ENCODE data around the gene IRGC.

Gene IRGC

DNA sequence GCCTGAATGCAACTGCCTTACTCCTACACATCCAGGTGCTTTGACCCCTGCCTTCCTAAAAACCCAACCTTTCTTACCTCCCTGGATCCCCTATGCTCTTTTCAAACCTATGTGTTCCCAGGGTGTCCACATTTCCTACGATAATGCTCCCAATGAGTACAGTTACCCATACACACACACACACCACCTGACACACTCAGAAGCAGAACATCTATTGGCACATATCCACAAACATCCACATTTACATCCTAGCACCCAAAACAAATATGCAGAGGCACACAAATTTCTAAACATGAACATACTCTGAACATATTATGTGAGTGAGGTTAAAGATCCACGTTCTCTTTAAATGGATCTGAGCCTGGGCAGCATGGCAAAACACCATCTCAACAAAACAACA is 23.5 kb upstream of the IRGC start:
- DNase-seq, result no peak

DNA sequence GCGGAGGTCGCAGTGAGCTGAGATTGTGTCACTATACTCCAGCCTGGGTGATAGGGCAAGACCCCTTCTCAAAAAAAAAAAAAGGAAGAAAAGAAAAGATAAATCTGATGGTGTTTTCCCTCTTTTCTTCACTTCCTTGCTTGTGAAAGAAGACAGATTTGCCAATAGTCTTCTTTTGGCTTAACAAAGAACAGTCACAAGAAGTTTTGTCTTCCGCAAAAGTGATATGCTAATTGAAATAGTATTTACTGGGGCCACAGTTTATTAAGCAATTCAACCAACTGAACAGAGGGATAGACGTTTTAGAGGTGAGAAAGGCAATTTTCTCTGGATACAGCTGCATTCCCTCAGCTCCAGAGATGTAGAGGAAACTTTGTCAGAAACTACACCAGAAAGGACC is 23.0 kb upstream of the IRGC start:
- DNase-seq, result no peak

DNA sequence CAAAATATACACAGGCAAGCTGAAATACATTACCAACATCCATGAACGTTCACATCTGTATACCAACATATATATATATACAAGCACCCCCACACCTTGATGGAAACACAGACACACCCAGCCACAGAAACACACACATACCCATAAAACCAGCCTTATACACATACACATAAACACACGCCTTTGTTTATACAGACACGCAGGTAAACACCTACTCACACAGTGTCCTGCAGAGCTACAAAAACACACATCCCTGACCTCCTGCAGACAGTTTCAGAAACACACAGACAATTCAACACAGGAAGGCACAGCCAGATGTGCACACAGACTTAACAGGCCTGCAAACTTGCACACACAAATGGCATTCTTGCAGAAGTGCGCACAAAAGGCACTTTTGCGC is 21.3 kb upstream of the IRGC start:
- DNase-seq, result no peak

DNA sequence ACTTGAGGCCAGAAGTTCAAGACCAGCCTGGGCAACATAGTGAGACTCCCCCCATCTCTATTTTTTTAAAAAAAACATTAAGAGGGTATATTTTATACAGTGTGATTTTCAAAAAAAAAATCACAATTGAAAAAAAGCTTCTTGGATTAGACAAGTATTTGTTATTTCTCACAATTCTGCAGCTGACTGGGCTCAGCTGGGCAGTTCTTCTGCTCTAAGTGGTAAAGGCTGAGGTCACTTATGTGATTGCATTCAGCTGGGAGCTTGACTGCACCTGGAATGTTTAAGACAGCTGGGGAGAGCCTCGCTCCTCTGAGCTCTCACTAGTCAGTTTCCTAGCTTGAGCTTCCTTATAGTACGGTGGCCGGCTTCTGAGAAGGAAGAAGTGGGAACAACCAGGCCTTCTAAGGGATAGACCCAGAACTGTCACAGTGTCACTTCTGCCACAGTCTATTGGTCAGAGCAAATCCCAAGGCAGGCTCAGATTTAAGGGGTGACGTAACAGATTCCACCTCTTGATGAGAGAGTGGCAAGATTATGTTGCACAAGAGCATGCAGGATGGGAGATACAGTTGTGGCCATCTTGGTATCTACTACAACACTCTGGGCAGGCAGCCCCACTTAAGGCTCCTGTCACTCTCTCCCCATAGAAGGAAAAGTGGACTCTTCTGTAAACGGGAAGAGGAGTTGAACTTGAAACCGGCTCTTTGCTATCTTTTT is 19.7 kb upstream of the IRGC start:
- no peak for DNase-seq

DNA sequence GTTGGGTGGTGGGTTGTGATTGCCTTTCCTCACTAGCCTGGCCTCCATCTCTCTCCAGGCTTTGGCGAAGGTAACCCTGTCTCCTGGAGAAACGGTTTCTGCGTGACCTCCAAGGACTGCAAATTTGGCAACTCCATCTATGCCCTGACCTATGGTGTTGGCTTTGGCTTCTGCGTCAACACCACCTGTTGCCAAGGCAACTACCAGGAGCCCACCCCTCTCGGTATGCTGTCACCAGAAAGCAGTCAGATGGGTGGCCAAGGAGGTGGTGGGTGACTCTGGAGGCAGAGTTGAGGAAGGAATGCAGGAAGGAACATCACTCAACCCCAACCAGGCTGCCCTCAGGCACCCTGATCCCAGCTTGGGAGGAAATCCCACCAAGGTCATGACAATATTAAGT is 18.6 kb upstream of the IRGC start:
- DNase-seq, result no peak

DNA sequence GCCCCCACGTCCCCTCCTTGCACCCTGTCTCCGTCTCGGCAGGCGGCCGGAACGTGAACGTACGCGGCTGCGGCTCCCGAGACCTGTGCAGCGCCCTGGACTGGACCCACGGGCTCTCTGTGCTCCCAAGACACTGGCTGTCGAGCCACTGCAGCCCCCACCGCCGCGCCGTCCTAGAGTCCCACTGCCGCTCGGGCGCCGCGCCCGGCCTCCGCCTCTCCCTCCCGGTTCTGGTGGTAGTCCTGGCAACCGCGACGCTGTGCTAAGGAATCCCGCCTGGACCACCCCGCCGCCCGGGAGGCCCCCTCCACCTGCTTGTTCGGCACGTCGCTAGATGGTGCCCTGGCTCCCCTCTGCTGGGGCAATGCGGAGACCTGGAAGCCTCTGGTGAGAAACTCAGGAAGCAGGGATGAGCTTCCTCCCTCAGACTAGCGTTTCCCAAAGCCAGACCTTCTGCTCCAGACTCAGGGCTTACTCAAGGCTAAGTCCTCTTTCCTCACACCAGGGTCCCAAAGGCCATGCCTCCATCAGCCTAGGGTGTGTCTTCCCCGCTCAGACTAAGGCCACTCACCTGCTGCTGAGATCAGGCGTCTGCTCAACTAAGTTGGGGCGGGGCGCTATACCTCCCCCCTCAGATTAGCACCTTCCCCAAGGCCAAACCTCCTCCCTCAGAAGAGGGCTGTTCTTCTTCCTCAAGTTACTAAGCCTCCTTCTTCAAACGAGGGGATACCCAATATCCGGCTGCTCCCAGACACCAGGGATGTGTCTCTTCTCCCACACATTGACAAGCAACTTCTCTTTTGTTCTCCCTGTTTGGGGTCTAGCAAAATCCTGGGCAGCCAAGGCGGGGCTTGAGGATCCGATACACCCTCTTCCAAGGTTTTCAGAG is 16.1 kb upstream of the IRGC start:
- no peak for DNase-seq

DNA sequence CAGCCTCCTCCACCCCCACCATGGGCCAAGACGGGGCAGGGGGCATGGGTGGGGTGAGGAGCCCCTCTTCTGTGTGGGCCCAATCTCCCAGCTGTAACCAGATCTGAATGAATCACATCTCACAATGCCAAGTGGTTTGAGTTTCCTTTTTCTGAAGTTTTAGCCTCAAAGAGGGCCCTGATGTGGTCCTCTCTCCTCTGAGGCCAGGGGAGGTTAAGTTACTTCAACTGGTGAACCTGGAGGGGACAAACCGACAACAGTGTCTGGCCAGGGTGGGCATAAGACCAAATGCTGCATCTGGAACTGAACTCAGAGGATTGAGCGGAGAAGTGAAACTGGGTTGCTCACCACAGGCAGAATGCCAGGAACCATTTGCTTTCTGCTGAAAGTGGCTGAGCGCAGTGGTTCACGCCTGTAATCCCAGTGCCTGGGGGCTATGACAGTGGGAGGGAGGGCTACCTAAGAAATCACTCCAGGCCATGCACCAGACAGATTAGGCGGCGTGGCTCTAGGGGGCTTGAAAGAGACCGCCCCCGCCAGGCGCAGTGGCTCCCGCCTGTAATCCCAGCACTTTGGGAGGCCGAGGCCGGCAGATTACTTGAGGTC is 15.4 kb upstream of the IRGC start:
- DNase-seq, result no peak

DNA sequence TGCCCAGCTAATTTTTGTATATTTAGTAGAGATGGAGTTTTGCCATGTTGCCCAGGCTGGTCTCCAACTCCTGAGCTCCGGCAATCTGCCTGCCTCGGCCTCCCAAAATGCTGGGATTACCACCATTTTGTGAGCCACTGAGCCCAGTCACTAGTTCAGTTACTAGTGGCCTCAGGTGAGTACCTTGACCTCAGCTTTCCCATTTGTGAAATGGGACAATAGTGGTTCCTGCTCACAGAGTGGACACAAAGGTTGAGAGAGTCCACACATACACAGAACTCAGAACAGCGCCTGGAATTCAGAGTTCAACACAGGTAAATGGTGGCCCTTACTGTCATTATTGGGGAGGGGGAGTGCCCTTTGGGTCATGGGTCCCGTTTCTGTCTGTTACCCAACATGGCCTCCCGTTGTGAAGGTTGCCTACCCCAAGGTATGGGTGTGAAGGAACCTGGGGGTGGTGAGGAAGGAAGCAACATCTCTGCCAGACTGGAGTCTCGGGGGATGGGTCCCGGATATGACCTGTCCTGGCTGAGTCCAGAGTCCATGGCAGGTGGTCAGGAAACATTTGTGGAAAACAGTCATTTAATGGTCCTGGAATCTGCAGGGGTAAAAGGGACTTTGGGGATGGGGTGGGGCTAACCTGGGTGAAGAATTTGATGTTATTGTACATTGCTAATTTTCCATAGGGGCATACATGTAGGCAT is 11.7 kb upstream of the IRGC start:
- DNase-seq, result no peak

DNA sequence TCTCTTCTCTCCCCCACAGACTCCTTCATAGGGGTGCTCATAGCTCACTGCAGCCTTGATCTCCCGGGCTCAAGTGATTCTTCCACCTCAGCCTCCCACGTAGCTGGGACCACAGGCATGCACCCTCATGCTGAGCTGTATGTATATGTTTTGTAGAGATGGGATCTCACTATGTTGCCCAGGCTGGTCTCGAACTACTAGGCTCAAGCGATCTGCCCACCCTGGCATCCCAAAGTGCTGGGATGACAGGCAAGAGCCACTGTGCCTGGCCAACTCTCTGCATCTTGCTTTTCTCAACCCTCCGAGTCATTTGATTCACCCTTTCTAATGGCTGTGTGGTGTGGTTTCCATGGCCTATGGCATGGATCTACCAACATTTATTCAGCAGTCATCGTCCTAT is 10.1 kb upstream of the IRGC start:
- no peak for DNase-seq

DNA sequence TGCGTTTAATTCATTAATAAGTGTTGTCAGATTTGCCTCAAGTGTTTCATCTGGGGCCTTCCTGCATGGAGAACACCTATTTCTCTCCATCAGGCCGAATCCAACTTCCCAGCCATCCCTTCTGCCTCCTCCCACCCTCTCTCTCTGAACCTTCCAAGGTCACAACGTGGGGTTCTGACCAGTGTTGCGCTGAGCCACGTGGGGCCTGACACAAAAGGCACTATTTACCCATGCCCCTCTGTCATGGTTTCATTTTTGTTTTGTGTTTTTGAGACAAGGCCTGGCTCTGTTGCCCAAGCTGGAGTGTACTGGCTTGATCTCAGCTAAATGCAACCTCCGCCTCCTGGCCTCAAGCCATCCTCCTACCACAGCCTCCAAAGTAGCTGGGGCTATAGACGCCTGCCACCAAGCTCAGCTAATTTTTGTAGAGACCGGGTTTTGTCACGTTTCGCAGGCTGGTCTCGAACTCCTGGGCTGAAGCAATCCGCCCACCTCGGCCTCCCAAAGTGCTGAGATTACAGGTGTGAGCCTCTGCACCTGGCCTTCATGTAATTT is 8.6 kb upstream of the IRGC start:
- DNase-seq, result no peak

DNA sequence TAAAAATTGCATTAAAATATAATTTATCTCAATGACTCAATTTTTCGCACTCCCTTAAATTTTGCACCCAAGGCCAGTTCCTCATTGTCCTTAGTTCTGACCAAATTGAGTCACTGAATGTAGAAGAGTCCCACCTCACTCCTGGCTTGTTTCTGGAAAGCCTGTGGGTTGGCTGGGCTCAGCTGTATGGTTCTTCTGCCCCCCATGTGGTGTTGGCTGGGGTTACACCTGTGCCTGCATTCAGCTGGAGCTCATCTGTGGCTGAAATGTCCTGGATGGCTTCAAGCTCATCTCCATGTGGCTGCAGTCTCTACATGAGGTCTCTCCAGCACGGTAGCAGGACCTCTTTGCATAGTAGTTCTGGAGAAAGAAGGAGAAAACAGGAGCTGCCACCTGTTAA is 7.2 kb upstream of the IRGC start:
- no peak for DNase-seq

DNA sequence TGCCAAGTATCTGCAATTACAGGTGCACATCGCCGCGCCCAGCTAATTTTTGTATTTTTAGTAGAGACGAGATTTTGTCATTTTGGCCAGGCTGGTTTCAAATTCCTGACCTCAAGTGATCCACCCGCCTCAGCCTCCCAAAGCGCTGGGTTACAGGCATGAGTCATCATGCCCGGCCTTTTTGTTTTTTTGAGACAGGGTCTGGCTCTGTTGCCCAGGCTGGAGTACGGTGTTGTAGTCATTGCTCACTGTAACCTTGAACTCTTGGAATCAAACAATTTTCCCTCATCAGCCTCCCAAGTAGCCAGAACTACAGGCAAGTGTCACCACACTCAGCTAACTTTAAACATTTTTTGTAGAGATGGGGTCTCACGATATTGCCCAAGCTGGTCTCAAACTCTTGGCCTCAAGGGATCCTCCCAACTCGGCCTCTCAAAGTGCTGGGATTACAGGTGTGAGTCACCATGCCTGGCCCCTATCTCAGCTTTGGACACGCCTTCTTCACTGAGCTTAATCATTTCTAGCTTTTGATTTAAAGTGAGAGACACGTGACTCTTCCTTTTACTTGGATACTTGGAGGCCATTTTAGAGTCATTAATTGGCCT is 4.0 kb upstream of the IRGC start:
- no peak for DNase-seq

DNA sequence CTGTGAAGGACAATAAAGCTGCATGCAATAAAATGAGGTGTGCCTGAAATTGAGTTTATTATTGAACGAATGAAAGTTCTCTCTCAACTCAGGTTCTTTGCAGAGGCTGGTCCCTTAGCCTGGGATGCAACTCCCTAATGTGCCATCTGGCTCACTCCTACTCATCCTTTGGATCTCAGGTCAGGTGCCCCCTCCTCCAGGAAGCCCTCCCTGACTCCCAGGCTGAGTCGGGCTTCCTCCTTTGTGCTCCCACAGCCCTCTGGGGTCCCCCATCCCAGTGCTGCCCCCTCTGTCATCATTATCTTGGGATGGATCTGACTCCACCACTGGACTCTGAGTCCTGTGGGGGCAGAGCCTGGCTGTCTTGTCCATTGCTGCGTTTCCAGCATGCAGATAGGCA is 2.7 kb upstream of the IRGC start:
- DNase-seq, result no peak

DNA sequence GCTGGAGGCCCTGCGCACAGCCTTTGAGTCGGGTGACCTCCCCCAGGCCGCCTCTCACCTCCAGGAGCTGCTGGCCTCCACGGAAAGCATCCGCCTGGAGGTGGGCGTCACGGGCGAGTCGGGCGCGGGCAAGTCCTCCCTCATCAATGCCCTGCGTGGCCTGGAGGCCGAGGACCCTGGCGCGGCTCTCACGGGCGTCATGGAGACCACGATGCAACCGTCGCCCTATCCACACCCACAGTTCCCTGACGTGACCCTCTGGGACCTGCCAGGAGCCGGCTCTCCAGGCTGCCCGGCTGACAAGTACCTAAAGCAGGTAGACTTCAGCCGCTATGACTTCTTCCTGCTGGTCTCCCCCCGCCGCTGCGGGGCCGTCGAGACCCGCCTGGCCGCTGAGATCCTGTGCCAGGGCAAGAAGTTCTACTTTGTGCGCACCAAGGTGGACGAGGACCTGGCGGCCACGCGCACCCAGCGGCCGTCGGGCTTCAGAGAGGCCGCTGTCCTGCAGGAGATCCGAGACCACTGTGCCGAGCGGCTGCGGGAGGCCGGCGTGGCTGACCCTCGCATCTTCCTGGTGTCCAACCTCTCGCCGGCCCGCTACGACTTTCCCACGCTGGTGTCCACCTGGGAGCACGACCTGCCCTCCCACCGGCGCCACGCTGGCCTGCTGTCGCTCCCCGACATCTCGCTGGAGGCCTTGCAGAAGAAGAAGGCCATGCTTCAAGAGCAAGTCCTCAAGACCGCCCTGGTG is 2.9 kb downstream of the IRGC start:
- DNase-seq, result no peak

DNA sequence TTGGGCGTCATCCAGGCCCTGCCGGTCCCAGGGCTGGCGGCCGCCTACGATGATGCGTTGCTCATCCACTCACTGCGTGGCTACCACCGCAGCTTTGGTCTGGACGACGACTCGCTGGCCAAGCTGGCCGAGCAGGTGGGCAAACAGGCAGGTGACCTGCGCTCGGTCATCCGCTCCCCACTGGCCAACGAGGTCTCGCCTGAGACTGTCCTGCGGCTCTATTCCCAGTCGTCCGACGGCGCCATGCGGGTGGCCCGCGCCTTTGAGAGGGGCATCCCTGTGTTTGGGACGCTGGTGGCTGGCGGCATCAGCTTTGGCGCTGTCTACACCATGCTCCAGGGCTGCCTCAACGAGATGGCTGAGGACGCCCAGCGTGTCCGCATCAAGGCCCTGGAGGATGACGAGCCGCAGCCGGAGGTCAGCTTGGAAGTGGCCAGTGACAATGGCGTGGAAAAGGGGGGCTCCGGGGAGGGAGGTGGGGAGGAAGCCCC is 3.5 kb downstream of the IRGC start:
- DNase-seq, result no peak

DNA sequence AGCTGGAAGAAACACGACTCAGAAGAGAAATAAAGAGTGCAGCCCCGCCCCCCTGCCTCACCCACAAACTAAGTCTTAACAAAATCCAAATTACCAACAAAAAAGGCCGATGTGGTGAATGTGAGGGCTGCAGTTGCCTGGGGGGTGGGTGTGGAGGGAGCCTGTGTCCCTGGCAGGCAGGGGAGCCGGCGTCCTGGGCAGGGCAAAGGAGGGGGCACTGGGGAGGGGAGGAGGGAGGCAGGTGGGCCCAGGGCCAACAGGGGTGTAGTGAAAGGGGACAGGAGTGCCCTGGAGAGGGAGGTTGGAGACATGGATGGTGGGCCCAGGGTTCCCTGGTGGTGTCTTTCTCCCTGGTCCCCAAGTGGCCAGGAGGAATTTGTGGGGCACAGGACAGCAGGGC is 4.0 kb downstream of the IRGC start:
- DNase-seq, result no peak

DNA sequence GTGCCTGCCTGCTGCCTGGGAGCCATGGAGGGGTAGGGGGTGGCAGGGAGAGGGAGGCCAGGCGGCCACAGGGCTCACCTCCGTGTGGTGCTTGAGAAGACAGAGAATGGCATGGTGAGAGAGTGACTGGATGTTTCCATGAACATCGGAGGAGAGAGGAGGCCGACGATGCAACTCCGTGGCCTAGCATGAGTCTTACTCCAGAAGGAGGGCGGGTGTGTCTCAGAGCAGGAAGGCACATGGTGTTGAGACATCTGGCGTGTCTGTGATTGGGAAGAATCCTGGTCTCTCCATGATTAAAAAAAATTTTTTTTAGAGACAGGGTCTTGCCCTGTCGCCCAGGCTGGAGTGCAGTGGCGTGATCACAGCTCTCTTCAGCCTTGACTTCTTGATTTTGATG is 5.1 kb downstream of the IRGC start:
- DNase-seq, result no peak

DNA sequence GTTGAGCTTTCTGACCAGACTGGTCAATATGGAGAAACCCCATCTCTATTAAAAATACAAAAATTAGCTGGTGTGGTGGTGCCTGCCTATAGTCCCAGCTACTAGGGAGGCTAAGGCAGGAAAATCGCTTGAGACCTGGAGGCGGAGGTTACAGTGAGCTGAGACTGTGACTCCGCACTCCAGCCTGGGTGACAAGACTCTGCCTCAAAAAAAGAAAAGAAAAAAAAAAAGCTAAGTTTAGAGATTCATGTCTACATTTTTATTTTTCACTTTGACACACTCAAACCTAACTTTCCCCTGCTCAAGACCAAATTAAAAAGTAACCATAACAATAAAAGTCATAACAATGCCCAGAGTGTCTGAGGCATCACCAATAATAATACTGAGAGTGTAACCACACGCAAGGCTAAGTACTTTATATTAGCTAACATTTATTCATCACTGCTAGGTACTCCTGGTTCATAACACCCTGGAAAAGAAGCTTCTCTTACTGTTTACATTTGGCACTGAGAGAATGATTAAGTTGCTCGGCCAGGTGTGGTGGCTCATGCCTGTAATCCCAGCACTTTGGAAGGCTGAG is 5.7 kb downstream of the IRGC start:
- no peak for DNase-seq

DNA sequence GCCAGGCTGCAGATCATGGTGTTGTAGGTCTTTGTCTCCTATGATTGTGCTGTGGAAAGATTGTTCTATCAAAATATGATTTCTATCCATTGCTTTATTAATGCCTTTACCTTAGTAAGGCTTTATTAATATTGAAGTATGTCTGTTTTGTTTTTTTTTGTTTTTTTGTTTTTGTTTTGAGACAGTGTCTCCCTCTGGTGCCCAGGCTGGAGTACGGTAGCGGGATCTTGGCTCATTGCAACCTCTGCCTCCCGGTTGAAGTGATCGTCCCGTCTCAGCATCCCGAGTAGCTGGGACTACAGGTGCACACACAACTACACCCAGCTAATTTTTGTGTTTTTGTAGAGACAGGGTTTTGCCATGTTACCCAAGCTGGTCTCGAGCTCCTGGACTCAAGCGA is 7.7 kb downstream of the IRGC start:
- no peak for DNase-seq

DNA sequence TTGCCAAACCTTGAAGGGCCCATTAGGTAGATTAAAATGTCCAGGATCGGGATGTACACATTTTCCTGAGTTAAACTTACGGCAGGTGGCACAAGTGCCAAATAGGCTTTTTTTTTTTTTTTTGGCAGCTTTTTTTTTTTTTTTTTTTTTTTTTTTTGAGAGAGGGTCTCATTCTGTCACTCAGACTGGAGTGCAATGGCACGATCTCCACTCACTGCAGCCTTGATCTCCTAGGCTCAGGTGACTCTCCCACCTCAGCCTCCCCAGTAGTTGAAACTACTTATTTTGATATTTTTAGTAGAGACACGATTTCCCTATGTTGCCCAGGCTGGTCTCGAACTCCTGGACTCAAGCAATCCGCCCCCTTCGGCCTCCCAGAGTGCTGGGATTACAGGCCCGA is 9.0 kb downstream of the IRGC start:
- no peak for DNase-seq

DNA sequence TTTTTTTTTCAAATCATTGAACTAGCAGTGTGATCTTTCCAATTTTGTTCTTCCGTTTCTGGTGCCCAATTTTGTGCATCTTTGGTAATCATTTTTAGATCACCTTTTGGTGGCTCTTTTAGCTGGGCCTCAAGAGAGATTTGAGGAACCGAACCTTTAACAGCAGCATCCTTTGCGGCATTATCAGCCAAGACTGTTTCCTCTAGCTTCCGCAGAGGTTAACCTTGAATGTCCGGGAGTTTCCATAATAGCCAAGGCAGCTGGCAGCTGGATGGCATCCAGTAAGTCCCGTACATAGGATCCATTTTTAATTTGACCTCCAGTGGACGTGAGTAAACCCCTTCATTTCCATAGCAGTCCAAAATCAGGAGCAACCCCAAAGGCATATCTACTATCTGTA is 9.6 kb downstream of the IRGC start:
- no peak for DNase-seq

Data from NK-92 treated with Interleukin-12 subunit alpha and Interleukin-12 subunit beta, amount 100 ng/mL, for 24 hours (cell line).